NCI-H2081 (cell line): ENCODE results near the gene SSTR3.

Experiments used
- DNase-seq, 2 experiments: peaks; one replicate each; lab custom pipeline; 2025; lab: John Stamatoyannopoulos, UW

Gene SSTR3

DNA sequence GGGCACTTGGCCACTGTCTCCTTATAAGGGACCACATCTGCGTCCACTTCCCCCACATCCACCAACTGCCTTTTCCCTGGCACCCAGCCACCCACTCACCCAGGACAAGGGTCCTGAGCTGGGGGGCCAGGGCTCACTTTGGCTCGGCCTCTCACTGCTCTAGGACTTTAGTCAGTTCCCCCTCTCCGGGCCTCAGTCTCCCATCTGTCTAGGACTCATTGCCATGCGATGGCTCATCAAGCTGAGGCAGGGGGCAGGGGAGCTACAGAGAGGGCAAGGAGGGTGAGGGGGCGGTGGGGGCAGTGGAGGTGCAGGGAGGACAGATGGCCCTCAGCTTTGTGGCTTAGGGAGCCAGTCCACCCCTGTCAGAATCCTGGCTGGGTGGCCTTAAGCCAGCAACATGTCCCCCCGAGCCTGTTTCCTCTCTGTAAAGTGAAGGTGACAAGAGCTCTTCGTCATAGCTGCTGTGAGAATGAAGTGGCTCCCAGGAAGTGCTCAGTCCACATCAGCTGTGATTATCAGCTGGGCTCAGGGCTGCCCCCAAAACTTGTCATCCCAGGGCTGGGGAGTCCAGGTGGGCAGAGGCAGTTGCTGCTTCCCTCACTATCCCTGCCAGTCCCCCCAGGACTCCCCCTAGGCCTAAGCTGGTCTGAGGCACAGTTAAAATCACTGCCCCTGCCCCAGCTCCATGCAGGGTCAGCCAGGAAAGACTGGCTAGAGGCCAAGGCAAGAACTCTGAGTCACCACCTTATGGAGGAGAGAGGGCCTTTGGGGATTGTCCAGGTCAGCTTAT lies 16.9 kb upstream of the SSTR3 start:
- no peak for DNase-seq

DNA sequence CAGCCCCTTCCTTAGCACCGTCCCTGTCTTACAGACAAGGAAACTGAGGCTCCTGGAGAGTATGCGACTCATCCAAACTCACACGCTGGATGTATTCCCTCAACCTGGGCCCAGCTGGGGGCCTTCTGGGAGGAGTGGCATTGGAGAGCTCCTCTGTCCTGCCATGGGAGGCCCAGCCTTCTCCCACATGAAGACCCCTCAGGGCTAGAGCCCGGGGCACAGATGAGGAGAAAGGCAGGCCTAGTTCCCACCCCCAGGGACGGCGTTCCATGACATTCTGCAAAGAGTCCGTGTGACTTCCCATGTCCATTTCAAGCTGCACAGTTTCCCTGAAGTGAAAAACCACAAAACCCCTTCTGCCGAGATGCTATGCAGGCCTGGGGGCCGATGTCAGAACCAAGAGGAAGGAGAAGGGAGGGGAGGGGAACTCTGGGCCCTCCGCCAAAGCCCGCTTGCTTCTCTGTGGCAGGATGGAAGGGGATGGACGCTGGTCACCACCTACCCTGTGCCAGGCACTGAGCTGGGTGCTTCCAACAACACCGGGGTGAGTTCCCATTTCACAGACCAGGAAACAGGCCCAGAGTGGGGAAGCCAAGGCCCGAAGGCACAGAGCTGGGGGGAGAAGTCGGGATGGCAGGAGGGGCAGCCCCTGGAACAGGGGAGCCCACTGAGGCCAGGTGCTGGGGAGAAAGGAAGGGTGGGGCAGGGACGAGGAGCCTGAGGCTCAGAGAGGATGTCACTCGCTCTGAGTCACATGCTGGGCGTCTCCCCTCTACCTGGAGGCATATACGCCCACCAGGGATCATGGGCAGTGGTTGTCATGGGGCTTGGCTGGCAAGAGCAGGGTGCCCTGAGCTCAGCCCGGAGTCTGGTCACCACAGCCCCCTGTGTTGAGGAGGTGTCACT lies 16.1 kb upstream of the SSTR3 start:
- no peak for DNase-seq

DNA sequence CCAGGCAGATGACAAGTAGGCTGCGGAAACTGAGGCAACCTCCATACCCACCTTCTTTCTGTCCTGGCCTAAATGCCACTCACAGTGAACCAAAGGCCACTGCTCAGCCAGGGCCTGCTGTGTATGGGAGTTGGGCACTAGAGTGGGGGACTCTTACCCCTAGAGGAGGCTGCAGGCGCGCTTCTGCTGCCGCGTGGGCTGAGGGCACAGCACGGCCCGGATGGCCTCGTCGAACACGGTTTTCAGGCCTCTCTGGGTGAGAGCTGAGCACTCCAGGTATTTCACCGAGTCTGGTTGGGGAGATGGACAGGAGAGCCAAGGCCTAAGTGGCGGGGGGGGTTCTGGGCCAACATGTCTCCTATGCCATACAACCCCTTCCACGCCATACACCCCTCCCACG lies 14.2 kb upstream of the SSTR3 start:
- DNase-seq, result no peak

DNA sequence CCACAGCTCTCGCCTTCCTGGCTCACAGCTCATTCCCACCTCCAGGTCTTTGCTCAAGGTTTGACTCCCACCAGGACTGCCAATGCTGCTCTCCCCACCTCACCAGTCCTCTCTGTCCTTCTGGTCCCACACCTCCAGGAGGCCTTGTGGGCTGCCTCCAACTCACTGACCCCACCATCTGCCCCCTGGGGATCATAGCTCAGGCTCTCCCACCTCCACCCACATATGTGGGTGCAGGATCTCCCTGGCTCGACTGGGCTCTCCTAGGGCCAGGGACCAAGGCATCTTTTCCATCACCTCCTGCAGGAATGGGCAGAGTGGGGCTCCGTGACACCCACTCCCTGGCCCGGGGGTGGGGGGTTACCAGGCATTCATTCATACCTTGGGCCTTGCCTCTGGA lies 13.8 kb upstream of the SSTR3 start:
- DNase-seq, result no peak

DNA sequence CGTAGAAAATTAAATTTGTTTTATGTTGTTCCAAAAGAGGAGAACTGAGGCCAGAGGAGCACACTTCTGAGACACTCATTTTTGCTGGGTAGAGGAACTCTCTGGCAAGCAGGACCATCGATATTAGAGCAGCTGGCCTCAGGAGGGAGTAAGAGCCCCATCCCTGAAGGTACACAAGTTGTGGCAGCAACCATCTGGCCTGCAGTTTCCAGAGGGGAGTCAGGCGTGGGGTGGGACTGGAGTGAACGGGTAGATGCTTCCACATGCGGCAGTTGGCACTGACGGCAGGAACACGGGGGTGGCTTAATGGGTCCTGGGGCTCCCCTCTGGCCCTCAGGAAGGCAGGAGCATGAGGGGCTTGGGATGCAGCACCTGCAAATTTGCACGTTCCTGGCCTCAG lies 13.2 kb upstream of the SSTR3 start:
- DNase-seq, result no peak

DNA sequence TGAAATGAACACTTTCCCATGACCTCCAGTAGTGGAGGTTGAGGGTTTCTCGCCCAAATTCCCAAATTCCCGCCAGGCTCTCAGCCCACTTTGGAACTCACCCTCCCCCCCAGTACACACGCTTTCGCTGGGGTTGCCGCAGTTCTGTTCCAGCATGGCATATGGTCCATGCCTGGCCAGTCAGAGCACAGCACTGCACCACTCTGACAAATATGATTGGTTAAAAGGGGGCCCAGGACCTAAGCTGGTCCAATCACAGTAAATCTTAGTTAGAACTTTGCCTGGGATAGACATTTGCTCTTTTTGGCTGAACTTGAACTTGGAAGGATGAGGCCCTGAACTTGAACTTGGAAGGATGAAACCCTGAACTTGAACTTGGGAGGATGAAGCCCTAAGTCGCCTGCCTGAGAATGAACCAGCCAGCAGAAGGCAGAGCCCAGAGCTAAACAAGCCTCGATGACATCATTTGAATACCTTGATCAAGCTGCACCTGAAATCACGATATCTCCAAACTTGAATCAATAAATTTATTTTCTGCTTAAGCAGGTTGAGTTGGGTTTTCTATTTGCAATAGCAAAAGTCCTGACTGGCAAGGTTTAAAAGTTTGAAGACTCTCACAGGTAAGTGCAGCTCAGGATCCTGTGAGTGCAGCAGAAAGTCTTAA lies 12.6 kb upstream of the SSTR3 start:
- no peak for DNase-seq

DNA sequence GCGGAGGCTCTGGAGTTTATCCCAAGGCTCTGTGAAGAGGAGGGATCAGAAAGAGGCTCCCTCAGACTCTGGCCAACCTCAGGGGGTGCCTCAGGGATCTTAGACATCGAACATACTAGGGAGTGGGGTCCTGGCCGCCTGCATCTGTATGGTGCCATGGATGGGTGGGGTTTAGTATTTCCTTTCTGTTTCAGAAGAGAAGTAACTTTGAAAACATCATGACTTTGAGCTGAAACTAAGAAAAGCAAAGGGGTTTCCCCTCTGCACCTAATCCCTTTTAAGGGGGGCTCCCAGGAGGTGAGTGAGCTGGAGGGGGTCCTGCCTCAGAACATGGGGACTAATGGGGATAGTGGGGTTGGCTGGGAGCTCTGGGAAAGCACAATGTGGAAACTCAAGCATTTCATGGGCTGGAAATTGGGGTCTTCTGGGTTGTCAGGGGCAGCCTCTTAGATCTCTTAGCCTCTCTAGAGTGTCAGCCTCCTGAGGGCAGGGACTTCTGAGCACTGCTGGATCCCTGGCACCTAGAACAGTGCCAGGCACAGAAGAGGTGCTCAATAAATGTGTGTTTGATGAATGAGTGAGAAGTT lies 11.8 kb upstream of the SSTR3 start:
- no peak for DNase-seq

DNA sequence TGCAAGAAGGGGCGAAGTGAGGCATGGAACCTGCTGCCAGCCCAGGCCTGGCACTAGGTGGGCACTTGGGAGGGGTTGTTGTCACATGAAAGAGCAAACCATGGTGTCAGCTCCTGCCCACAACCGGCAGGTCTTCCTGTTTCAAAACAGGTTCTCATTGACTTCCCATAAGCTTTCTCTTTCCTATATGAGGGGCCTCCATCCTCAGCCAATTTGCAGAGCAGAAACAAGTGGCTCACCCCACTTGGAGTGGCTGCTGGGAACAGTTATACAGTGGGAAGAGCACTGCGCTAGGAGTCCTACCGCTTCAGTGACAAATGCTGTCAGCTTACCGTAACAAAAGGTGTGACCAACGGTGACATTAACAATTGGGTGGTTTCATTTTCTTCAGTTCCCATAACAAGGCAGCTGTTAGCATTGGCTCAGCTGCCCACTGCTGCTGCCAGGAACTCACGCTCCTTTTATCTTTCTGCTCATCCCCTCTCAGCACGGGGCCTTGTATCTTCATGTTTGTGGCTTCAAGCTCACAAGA lies 10.2 kb upstream of the SSTR3 start:
- no peak for DNase-seq

DNA sequence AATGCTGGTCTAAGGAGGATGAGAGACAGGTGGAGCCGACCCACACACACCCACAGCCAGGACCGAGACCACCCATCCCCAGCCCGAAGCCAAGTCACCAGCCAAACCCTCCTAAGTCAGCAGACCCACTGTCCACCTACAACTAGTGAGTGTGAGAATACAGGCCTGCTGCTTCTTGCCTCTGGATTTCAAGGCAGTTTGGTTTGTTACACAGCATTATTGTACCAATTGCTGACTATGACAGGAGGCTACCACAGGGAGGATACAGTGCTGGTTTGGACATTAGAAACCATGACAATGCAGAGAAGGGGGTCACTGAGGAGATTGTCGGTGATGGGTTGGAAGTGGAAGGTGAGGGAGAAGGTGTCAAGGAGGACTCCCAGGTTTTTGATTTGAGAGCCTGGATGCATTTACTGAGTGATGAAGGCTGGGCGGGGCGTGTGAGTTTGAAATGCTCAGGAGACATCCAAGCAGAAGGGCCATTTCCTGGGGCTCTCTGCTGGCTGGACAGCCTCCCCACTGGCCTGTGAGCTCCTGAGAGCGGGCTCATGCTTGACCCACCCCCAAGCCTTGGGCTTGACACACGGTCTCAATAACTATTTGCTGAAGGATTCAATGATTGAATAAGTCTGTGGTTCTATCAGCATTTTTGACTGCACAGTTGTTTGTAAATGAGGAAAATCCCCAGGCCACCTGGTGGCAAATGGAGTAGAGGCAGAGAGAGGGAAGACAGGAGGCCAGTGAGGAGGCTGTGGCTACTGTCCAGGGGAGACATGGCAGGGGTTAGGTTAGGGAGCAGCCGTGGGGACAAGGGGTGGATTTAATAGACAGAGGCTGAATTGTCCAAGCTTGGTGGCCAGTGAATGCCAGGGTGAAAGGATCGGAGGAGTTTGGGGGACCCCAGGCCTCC lies 9.4 kb upstream of the SSTR3 start:
- DNase-seq, result no peak

DNA sequence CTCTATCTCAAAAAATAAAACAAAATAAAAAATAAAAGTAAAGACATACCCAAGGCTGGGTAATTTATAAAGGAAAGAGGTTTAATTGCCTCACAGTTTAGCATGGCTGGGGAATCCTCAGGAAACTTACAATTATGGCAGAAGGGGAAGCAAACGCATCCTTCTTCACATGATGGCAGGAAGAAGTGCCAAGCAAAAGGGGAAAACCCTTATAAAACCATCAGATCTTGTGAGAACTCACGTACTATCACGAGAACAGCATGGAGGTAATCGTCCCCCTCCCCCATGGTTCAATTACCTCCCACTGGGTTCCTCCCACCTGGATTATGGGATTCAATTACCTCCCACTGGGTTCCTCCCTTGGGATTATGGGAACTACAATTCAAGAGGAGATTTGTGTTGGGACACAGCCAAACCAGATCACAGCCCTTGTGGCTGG lies 8.3 kb upstream of the SSTR3 start:
- no peak for DNase-seq

DNA sequence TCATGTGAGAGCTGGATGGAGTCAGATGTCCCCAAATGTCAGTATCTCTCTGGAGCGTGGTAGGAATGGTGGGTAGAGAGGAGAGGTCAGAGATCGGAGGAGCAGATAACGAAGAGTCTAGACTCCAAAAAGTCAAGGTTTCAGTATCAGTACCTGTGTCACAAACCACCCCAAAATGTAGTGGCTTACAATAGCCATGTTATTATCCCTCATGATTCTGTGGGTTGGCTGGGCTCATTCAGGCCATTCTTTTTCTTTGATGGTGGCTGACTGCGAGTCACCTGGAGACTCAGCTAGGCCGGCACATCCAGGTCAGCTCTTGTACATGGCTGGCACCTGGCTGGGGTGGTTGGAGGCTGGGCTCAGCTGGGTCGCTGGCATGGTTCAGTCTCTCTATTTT lies 7.3 kb upstream of the SSTR3 start:
- DNase-seq, result no peak

DNA sequence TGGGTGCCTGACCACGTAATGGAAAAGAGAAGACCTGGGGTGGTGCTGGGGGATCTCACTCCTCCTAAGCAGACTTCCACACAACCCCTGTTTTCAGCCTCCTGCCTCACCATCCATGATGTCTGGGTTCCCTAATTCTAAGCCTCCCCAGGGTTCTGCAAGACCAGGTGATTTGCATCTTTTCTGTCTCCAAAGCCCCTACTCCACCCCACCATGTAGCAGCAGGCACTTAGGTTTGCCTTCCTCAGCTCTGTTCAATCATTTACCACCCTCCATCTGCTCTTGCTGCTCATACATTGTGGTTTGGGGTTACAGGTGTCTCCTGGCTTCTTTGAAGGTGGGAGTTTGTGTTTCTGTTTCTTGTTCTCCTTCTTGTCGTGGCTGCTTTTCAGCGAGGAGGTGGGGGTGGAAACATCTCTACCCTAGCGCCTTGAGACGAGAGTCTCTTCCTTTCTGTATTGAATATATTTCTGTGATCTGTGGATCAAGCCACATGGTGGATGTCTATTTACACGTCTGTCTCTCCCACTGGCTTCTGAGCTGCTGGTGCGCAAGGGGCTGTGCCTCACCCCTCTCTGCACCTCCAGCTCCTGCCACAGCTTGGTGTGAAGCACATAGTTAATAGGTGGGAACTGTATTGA lies 6.6 kb upstream of the SSTR3 start:
- DNase-seq, result no peak

DNA sequence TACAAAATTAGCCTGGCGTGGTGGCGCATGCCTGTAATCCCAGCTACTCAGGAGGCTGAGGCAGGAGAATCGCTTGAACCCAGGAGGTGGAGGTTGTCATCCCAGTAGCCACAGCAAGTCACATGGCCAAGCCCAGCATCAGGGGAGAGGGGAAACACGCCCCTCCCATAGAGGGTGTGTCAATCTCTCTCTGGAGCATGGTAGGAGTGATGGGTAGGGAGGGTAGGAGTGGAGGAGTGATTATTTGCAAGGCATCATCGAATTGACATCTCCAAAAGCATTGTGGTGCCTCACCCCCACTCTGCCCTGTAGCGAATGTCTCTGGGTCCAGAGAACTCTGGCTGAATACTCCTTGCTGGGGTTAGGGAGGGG lies 6.1 kb upstream of the SSTR3 start:
- no peak for DNase-seq

DNA sequence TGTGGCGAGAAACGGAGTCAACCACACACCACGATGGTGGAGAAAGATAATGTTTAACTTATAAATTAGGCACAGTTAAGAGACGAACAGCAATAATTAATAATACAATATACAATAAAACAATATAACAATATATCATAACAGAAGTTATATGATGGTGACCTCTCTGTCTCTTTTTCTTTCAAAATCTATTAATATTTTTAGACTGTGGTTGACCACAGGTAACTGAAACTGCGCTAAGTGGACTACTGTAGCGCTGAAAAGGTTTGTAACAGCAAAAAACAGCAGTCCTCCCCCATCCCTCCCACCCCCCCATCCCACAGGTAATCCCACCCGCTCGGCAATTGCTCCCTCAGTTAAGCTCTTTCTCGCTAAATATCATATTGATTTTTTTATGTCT lies 3.6 kb upstream of the SSTR3 start:
- no peak for DNase-seq

DNA sequence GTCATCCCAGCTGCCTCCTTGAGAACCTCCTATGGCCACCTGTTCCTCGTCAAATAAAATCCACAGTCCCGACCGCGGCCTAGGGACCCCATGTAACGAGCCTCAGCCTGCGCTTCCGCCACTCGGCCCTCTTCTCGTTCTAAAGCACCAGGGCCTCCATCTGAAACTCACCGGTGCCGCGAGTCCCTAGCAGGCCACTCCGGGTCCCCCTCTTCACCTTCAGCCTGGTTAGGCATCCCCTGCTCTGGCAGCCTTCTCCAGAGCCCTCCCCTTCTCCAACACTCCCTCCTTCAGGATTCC lies 2.4 kb upstream of the SSTR3 start:
- no peak for DNase-seq

DNA sequence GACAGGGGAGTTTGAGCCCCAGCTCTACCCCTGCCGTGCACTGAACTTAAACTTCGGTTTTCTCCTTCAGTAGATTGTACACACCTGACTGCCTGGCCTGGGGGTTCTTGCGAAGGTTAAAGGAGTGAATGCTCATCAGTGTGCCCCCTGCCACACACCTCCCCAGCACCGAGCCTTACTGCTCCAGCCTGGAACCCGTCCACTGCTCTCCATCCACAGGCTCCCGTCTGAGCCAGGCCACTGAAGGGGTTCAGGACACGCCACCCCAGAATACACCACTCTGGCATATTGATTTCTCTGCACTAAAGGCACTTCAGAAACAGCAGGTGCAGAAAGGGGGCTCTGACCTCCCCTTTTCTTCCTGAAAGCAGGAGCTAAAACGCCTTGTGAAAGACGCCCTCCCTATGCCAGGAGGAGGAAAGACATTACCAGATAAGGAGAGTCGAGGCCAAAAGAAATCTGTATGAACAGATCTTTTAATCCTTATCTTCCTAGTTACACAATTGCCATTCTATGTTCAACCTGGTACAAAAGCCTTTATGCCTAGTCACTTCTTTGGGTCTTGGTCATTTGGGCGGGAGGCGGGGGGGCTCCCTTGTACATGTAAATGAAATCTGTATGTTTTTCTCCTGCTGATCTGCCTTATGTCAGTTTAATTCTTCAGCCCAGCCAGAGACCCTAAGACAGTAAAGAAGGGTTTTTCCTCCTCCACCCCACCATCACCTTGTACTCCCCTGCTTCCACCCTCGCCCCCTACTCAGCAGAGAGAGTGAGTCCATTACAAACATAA lies 1.9 kb upstream of the SSTR3 start:
- no peak for DNase-seq

DNA sequence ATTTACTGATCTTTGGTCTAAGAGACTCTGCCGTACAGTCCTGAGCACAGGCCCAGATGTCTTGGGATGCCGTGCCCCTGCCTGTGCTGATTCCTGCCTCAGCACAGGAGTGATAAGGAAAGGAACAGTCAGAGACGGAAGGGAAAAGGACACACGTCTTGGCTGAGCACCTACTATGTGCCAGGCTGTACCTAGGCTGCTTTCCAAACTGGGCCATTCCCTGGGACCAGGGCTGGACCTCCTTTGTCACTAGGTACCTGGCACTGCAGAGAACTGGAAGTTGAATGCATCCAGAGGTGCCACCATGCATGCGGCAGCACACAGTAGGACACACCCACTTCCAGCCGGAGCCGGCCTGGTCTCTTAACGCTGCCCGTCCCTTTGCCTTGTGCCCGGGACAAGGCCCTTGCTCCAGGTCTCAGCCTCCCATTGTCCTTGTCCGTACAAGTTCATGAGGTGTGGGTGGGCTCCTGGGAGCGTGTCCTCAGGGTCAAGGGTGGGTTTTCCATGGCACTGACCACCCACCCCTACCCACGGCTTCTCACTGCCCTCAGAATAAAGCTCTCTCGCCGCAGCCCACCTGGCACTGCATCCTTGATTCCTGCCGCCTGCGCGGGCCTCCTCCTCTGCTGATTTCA lies 1.1 kb upstream of the SSTR3 start:
- DNase-seq, result no peak

DNA sequence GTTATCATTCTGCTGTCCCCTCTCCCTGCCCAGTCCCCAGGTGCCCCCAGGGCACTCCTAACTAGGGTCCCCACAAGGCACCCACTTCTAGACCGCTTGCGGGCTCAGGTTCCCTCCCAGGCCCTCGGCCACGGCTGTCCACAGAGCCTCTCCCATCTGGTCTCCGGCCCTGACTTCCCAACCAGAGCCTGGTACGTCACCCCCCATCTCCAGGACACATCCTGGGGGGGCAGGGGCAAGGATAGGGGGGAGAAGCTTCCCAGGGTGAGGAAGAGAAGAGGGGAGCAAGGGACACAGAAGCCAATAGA lies 457 bp downstream of the SSTR3 start:
- DNase-seq, result no peak

DNA sequence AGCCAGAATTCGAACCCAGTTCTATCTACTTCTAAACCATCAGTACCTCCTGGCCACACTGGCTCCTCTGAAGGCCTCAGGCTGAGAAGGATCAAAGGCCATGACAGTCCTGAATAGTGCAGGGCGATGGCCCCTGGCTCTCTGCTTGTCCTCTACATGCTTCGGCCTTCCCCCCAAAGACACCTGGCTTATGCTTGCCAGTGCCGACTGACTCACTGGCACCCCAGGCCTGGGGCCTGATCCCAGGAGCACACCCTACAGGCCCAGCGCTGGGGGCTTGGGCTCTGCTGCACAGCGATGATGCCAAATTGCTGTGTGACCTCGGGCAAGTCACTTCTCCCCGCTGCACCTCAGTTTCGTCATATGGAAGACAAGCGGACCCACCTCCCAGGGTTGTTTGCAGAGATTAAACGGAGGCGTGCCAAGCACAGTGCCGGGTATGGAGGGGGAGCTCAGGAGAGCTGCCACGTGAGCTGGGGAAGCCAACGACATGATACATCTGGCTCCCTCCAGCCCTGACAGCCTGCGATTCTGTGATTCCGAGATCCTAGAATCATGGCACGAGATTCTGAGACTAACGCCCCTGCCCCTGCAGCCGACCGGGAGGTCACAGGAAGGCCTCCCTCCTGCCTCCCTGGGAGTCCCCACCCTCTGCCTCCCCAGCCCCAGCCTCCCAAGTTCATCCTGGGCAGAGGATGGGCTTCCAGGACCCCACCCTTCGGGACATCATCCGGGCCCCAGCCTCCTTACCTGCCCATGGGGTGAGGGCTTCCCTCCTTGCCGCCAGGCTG lies 1.0 kb downstream of the SSTR3 start:
- no peak for DNase-seq
